GM12878 (cell line): Measurements from ENCODE around the gene TNFAIP3. TPM values are rescaled to one million over a fixed set of nuclear protein-coding genes. Genes with fewer than 3 reads are reported as not detected.

Source experiments
- E2F8 ChIP-seq: fragments of 450-650 bp; IDR thresholded peaks from 2 replicates; pipeline ENCODE4 v1.6.1; 2018; ENCODE audit warnings: mild to moderate bottlenecking, low read depth, moderate library complexity; ENCODE audit not compliant: partially characterized antibody
- ELK1 ChIP-seq: IDR thresholded peaks from 2 replicates; pipeline ENCODE4 v1.6.1; 2012; ENCODE audit warnings: low read depth, low read length, improper control_type of control experiment
- EP300 ChIP-seq, 2 experiments: fragments of 150-350 bp in 1 of 2; IDR thresholded peaks; 2 replicates each; pipeline ENCODE4 v1.6.1; 2011 to 2012; ENCODE audit warnings: low read depth in 2 of 2, low read length in 2 of 2, borderline replicate concordance in 1 of 2, improper control_type of control experiment in 1 of 2, inconsistent platforms in 1 of 2; ENCODE audit not compliant: control insufficient read depth in 1 of 2
- ETV6 ChIP-seq, 2 experiments: fragments of 450-650 bp in 1 of 2; IDR thresholded peaks in 1 of 2; conservative IDR thresholded peaks in 1 of 2; 2 replicates each; pipeline ENCODE4 v1.6.1; 2014; ENCODE audit warnings: antibody characterized with exemption in 1 of 2, borderline replicate concordance in 1 of 2, low read depth in 1 of 2, mild to moderate bottlenecking in 1 of 2, moderate library complexity in 1 of 2
- RELB ChIP-seq: fragments of 450-650 bp; IDR thresholded peaks from 2 replicates; pipeline ENCODE4 v1.6.1; 2017; ENCODE audit warnings: low read depth, mild to moderate bottlenecking, moderate library complexity
- STAT1 ChIP-seq: fragments of 450-650 bp; conservative IDR thresholded peaks from 2 replicates; pipeline ENCODE4 v1.6.1; 2014; ENCODE audit warnings: antibody characterized with exemption, mild to moderate bottlenecking
- ZBED1 ChIP-seq: IDR thresholded peaks from 2 replicates; pipeline ENCODE4 v1.6.1; 2016; ENCODE audit warnings: borderline replicate concordance
- ZNF622 ChIP-seq: fragments of 450-650 bp; IDR thresholded peaks from 2 replicates; pipeline ENCODE4 v1.6.1; 2017; ENCODE audit warnings: mild to moderate bottlenecking, inconsistent platforms
- ZZZ3 ChIP-seq: IDR thresholded peaks from 2 replicates; pipeline ENCODE4 v1.6.1; 2011; ENCODE audit warnings: low read depth; ENCODE audit not compliant: control insufficient read depth, insufficient read length
- polyA plus RNA-seq, 11 experiments: library from polyadenylated mRNA; depleted of rRNA in 4 of 11; unstranded in 6 of 11; stranded (reverse) in 5 of 11; fragments of >200 nt; fragmentation: Nextera tagmentation in 4 of 11; fragmentation: Illumina TruSeq in 1 of 11; extraction: Ambion mirVana in 4 of 11; extraction: Trizol in 1 of 11; gene quantifications; 1 replicate in 1 of 11; 2 replicates in 10 of 11; pipeline versions ENCODE4 v1.2.1 to v1.2.3, GENCODE V29; 2011 to 2016; ENCODE audit warnings: inconsistent platforms in 2 of 11, missing spikeins in 2 of 11, low read depth in 1 of 11
- total RNA-seq, 4 experiments: library from RNA; depleted of rRNA in 3 of 4; stranded (reverse); fragments of >200 nt in 3 of 4; fragmentation: Illumina TruSeq in 1 of 4; extraction: Trizol in 1 of 4; gene quantifications; 2 replicates each; pipeline versions ENCODE4 v1.2.1 to v1.2.3, GENCODE V29; 2013 to 2021

The TNFAIP3 gene
- total and polyA plus RNA-seq, 10 of the 15 experiments (the other 5 are each of a cell fraction or from before 2014, with no cell fraction given), result 18.0 to 350 (median 127) TPM

- TF ChIP-seq ZBED1 (no peak), ETV6 (conservative IDR thresholded peaks at IDR 0.05 in 1 of 2, IDR thresholded peaks at IDR 0.05 in 1 of 2; ENCODE audit: borderline replicate concordance in 1 of 2, low read depth in 1 of 2) (no peak), E2F8 (no peak), RELB (no peak), EP300 (IDR thresholded peaks at IDR 0.05; ENCODE audit: borderline replicate concordance in 1 of 2, control insufficient read depth in 1 of 2, low read depth in 2 of 2, low read length in 2 of 2) (no peak), ELK1 (no peak), STAT1 (no peak), ZZZ3 (no peak), ZNF622 (no peak)
These were observed 5.3 kb upstream of the TNFAIP3 start (continued) for GRCh38 chr6:137861550-137862337.
